PFSK-1 (cell line): ENCODE measurements around the gene GHRL. TPM values are rescaled to one million over a fixed set of nuclear protein-coding genes. Genes with fewer than 3 reads are reported as not detected.

Experiments used
- FOXP2 ChIP-seq: optimal IDR thresholded peaks from 2 replicates; pipeline ENCODE3; 2011; ENCODE audit warnings: borderline replicate concordance, control low read depth, inconsistent platforms; ENCODE audit not compliant: insufficient read depth; ENCODE audit errors: extremely low read length, extremely low read depth
- POLR2AphosphoS5 ChIP-seq: IDR thresholded peaks from 2 replicates; pipeline ENCODE4 v1.6.1; 2012; ENCODE audit warnings: low read depth, mild to moderate bottlenecking, control low read depth, low read length, moderate library complexity
- REST ChIP-seq, 2 experiments: IDR thresholded peaks; 2 replicates each; pipeline versions ENCODE4 v1.6.1 to v1.8.0; 2011 to 2012; ENCODE audit warnings: low read depth in 2 of 2, low read length in 2 of 2, control low read depth in 1 of 2, inconsistent platforms in 1 of 2, mild to moderate bottlenecking in 1 of 2, moderate library complexity in 1 of 2; ENCODE audit not compliant: insufficient read depth in 1 of 2
- SIN3A ChIP-seq: IDR thresholded peaks from 2 replicates; pipeline ENCODE4 v1.6.1; 2012; ENCODE audit warnings: mild to moderate bottlenecking, low read length, moderate library complexity, borderline replicate concordance; ENCODE audit not compliant: insufficient read depth
- TAF1 ChIP-seq: IDR thresholded peaks from 2 replicates; pipeline ENCODE4 v1.6.1; 2012; ENCODE audit warnings: low read length, control low read depth, borderline replicate concordance; ENCODE audit not compliant: insufficient read depth
- polyA plus RNA-seq: library from polyadenylated mRNA; unstranded; fragments of >200 nt; gene quantifications from one replicate; pipeline ENCODE4 v1.2.1, GENCODE V29; 2012; ENCODE audit warnings: low read depth, missing spikeins; ENCODE audit not compliant: insufficient read length

Gene GHRL
- not detected for polyA plus RNA-seq

- TF ChIP-seq FOXP2 (no peak), TAF1 (no peak)
Observed at GRCh38 chr3:10292505-10293419, at the start of gene GHRL. TSS of gene GHRL (minus strand) at chr3:10292947. CDS start at chr3:10290180, 2,767 bp downstream.

GRCh38 chr3:10341901-10342398 lies 49.2 kb upstream of the GHRL start:
- no peak for TF ChIP-seq FOXP2
- no peak for TF ChIP-seq SIN3A
- no peak for TF ChIP-seq POLR2AphosphoS5
- no peak for TF ChIP-seq REST (IDR thresholded peaks at IDR 0.05; ENCODE audit: insufficient read depth in 1 of 2, low read depth in 2 of 2, low read length in 2 of 2)
- no peak for TF ChIP-seq TAF1

- no peak for TF ChIP-seq SIN3A
- TF ChIP-seq REST (IDR thresholded peaks at IDR 0.05; ENCODE audit: insufficient read depth in 1 of 2, low read depth in 2 of 2, low read length in 2 of 2) = no peak
- no peak for TF ChIP-seq POLR2AphosphoS5
- TF ChIP-seq TAF1 = no peak
- TF ChIP-seq FOXP2 = no peak
Observed at GRCh38 chr3:10340476-10340875, 47.7 kb upstream of the GHRL start.

- TF ChIP-seq TAF1 (no peak), SIN3A (no peak), REST (IDR thresholded peaks at IDR 0.05; ENCODE audit: insufficient read depth in 1 of 2, low read depth in 2 of 2, low read length in 2 of 2) (no peak), FOXP2 (no peak), POLR2AphosphoS5 (no peak)
Observed at GRCh38 chr3:10340046-10340445, 47.3 kb upstream of the GHRL start.

- TF ChIP-seq TAF1 (no peak), SIN3A (no peak), POLR2AphosphoS5 (no peak), REST (IDR thresholded peaks at IDR 0.05; ENCODE audit: insufficient read depth in 1 of 2, low read depth in 2 of 2, low read length in 2 of 2) (no peak), FOXP2 (no peak)
Observed at GRCh38 chr3:10339376-10339955, 46.7 kb upstream of the GHRL start.
